ENCODE data around the gene LRRC25. TPM values are rescaled to one million over a fixed set of nuclear protein-coding genes. Genes with fewer than 3 reads are reported as not detected.

Gene LRRC25
- polyA plus RNA-seq, 2 of the 4 experiments (the other 2 are of a cell fraction), result not detected

GRCh38 chr19:18414504-18415177, 17.2 kb upstream of the LRRC25 start:
- ChIA-PET POLR2A (interaction anchor here (0.8 to 2.0 kb wide), 2 partner anchors 24 to 29 kb away, joined by 3 to 7 read pairs; partner anchors contain the start of gene GDF15), CTCF (interaction anchor here (1.1 to 9.4 kb wide), 9 partner anchors 13 to 213 kb away, joined by 3 to 109 read pairs (median 4); partner anchors contain the start of genes JUND and LRRC25)
- DNase-seq (ENCODE audit: low read depth in 1 of 2, low spot score in 1 of 2) (peak in 1 of 2 experiments; percentile 65), FAIRE-seq (no peak), ATAC-seq (no peak)
- no peak for TF ChIP-seq NFE2L2 (conservative IDR thresholded peaks at IDR 0.05; ENCODE audit: low read length)
- no peak for TF ChIP-seq RFX5 (IDR thresholded peaks at IDR 0.05)
- no peak for TF ChIP-seq RNF2 (IDR thresholded peaks at IDR 0.05; ENCODE audit: borderline replicate concordance, low read depth)
- H3K4me1 ChIP-seq, result peaks cover 53% of the 10 kb centered on the region
- no peak overlapping the region for H3K4me3 ChIP-seq
- H3K27ac ChIP-seq, result peak overlapping the region; percentile 96 to 100
- 23% methylated on average over 8 of the region's 11 CpGs for WGBS (ENCODE audit: missing lambda C conversion rate)
- no peaks in the 10 kb centered on the region for H3K9me3 ChIP-seq
- H3K4me2 ChIP-seq, result peak overlapping the region; percentile 93

- DNase-seq (ENCODE audit: low read depth in 1 of 2, low spot score in 1 of 2) (no peak), ATAC-seq (no peak), FAIRE-seq (no peak)
- no peaks in the 10 kb centered on the region for H3K9me3 ChIP-seq
- CTCF ChIA-PET, result interaction anchor here (0.6 to 9.4 kb wide), 8 partner anchors 14 to 198 kb away, joined by 3 to 109 read pairs (median 9); partner anchors contain the start of gene LRRC25
- no peak overlapping the region for H3K4me2 ChIP-seq
- peak overlapping the region in 1 of 2 experiments; percentile 40; a peak in 1 of 6 replicates for H3K27ac ChIP-seq
- TF ChIP-seq SREBF2 (IDR thresholded peaks at IDR 0.05) (no peak), NPAS2 (CRISPR knock-in tag; IDR thresholded peaks at IDR 0.05; ENCODE audit: borderline replicate concordance) (no peak), MAX (IDR thresholded peaks at IDR 0.05) (no peak), PBX3 (IDR thresholded peaks at IDR 0.05) (no peak), EP300 (IDR thresholded peaks at IDR 0.05) (no peak), NFE2L2 (conservative IDR thresholded peaks at IDR 0.05; ENCODE audit: low read length) (no peak), HOXA7 (CRISPR knock-in tag; IDR thresholded peaks at IDR 0.05) (no peak), CEBPB (IDR thresholded peaks at IDR 0.05) (no peak), HDAC2 (IDR thresholded peaks at IDR 0.05) (no peak), MAZ (IDR thresholded peaks at IDR 0.05; ENCODE audit: borderline replicate concordance, low read depth, low read length) (no peak), KDM1A (IDR thresholded peaks at IDR 0.05; ENCODE audit: low read depth) (no peak), FOXS1 (CRISPR knock-in tag; IDR thresholded peaks at IDR 0.05) (no peak), JUN (IDR thresholded peaks at IDR 0.05) (no peak), HEYL (CRISPR knock-in tag; IDR thresholded peaks at IDR 0.05) (no peak)
- peaks cover 41% of the 10 kb centered on the region for H3K4me1 ChIP-seq
- no peak overlapping the region for H3K4me3 ChIP-seq
- WGBS (ENCODE audit: missing lambda C conversion rate), result 89% methylated on average over 16 of the region's 16 CpGs
- POLR2A ChIA-PET, result no interaction called here
Measured at GRCh38 chr19:18412610-18413239, 15.3 kb upstream of the LRRC25 start.

GRCh38 chr19:18408053-18408476, 10.6 kb upstream of the LRRC25 start:
- no peak overlapping the region for H3K4me2 ChIP-seq
- ATAC-seq, result peak in 1 of 2 experiments; percentile 33; a peak in 1 of 6 replicates
- FAIRE-seq, result no peak
- no peaks in the 10 kb centered on the region for H3K9me3 ChIP-seq
- CTCF ChIA-PET, result interaction anchor here (2.3 kb wide), 1 partner anchor 19 kb away, joined by 16 read pairs; no protein-coding TSS in a partner anchor
- WGBS (ENCODE audit: missing lambda C conversion rate), result 76% methylated on average over 10 of the region's 10 CpGs
- H3K4me1 ChIP-seq, result peaks cover 11% of the 10 kb centered on the region; the same call in 2 of the 3 replicates
- DNase-seq (ENCODE audit: low read depth in 1 of 2, low spot score in 1 of 2), result no peak
- H3K27ac ChIP-seq, result peak overlapping the region in 1 of 2 experiments; percentile 87; a peak in 3 of 6 replicates
- no peak overlapping the region for H3K4me3 ChIP-seq
- POLR2A ChIA-PET, result no interaction called here
- TF ChIP-seq POLR2AphosphoS2 (conservative IDR thresholded peaks at IDR 0.05; ENCODE audit: low read length) (no peak), HMGXB4 (CRISPR knock-in tag; IDR thresholded peaks at IDR 0.05; ENCODE audit: borderline replicate concordance) (no peak), CTCF (IDR thresholded peaks at IDR 0.05) (0 out of 3 replicates have a peak, but pooled peaks have one; percentile 18), ESRRA (IDR thresholded peaks at IDR 0.05; ENCODE audit: borderline replicate concordance, low read length) (no peak), ZSCAN20 (CRISPR knock-in tag; IDR thresholded peaks at IDR 0.05) (no peak), RNF2 (IDR thresholded peaks at IDR 0.05; ENCODE audit: borderline replicate concordance, low read depth) (no peak), E2F6 (IDR thresholded peaks at IDR 0.05; ENCODE audit: borderline replicate concordance, low read depth) (no peak), HEYL (CRISPR knock-in tag; IDR thresholded peaks at IDR 0.05) (no peak), RAD21 (conservative IDR thresholded peaks at IDR 0.05 in 1 of 2, IDR thresholded peaks at IDR 0.05 in 1 of 2) (peak; percentile 18 to 46; a peak in 2 of 5 replicates), EHMT2 (IDR thresholded peaks at IDR 0.05; ENCODE audit: low read depth) (no peak), BCL3 (IDR thresholded peaks at IDR 0.05) (no peak)

All from A549 (cell line).